NCI-H345 treated with DMSO at 0.1 percent for 48 hours (cell line): ENCODE data around the gene RPL22.

Experiments
- DNase-seq: peaks from one replicate; lab custom pipeline; 2025; ENCODE audit not compliant: unreplicated experiment; lab: John Stamatoyannopoulos, UW

Gene RPL22

GRCh38 chr1:6157132-6157527, 42.3 kb downstream of the RPL22 start:
- DNase-seq = no peak

GRCh38 chr1:6154525-6155319, 44.7 kb downstream of the RPL22 start:
- no peak for DNase-seq

GRCh38 chr1:6152882-6153281, 46.5 kb downstream of the RPL22 start:
- no peak for DNase-seq

GRCh38 chr1:6152181-6152580, 47.2 kb downstream of the RPL22 start:
- DNase-seq = no peak

DNA sequence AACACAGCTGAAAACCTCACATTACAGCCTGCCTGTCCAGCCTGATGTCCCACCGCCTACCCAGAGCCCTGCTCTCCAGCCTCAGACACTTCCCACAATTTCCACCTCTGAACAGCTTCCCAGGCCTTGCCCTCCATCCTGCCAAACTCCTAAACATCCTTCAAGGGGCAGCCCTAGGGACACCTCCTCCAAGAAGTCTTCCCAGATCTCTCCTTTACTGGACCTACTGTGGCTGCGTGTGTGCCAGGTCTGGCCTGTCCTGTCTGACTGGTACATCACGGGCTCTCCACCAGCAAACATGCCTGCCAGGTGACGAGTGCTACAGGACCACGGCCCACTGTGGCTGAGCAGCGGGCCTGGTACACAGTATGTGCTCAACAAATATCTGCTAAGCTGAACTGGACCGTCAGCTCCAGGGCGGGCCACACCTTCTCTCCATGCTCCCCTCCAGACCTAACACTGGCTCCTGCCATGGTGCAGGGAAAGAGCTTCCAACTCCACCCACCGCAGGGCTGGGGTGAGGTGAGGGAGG, 48.0 kb downstream of the RPL22 start:
- DNase-seq = no peak

DNA sequence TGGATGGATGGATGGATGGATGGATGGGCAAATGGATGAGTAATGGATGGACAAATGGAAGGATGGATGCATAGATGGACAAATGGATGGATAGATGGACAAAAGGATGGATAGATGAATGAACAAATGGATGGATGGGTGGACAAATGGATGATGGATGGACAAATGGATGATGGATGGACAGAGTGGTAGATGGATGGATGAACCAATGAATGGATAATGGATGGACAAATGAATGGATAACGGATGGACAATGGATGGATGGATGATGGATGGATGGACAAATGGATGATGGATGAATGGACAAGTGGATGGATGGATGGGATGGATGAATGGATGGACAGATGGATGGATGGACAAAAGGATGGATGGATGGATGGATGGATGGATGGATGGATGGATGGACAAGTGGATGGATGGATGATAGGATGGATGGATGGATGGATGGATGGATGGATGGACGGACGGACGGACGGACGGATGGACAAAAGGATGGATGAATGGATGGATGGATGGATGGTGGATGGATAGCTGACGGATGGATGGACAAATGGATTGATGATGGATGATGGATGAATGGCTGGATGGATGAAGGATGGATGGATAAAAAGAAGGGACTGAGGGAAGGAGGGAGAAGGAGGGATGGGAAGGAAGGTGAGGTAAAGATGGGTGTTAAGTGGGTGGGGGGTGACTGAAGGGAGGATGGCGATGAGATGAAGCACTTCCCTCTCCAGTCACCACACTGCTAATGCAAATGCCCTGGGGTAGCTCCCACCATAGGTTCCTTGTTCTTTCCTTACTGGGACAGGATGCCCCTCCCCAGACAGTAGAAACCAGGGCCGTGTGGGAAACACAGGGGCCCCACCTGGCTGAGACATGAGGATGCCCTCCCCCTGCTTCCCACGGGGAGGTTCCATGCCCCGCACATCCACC, 49.1 kb downstream of the RPL22 start:
- DNase-seq = no peak

DNA sequence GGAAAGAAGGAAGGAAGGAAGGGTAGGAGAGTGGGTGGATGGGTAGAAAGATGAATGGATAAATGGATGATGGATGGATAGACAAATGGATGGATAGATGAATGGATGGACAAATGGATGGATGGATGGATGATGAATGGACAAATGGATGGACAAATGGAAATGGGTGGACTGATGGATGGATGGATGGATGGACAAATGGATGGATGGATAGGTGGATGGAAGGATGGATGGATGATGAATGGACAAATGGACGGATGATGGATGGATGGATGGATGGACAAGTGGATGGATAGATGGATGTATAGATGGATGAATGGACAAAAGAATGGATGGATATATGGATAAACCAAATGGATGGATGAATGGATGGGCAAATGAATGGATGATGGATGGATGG, 49.8 kb downstream of the RPL22 start:
- no peak for DNase-seq

DNA sequence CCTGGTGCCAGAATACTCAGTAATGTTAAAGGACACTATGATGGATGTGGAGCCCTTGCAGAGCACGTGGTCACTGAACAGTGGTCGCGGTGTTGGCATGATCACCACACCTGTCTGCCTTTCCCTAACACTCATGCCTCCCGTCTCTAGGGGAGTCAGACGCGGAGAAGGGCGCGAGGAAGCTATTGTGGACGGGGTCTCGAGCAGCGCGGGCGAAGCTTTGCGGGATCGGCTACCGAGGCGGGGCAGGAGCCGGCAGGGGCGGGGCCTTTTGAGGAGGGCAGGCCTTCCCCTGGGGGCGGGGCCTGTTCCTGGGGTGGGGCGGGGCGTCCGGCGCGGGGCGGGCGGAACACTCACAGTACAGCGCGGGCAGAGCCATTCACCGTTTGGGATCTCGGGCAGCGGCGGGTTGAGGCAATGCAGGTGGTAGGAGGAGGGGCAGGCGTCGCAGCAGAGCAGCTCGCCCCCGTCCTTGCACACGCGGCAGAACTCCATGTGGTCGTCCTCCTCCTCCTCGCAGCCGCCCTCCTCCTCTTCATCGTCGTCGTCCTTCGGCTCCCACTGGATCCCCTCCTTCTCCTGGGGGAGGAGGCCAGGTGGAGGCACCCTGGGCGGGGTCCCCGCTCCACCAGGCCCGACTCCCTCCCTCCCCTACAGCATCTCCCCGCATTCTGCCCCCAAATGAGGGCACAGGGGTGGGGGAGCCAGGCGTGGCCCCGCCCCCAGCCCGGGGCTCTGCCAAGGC, 50.7 kb downstream of the RPL22 start:
- no peak for DNase-seq

GRCh38 chr1:6145864-6146410, 53.5 kb downstream of the RPL22 start:
- no peak for DNase-seq

DNA sequence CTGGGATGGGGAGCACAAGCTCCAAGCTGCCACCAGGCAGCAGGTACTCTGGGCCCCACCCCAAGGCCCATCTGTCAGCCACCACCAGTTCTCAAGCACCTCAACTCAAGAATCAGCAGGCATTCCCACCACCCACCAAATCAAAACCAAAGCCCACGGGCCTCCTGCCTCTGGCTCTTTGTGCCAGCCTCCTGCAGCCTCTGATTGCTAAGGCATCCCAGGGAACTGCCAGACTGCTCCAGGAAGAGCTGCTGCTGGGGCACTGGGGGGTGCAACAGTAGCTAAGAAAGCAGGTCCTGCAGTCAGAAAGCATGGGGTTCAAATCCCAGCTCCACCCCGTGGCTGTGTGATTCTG, 54.0 kb downstream of the RPL22 start:
- DNase-seq = no peak

GRCh38 chr1:6144647-6145395, 54.6 kb downstream of the RPL22 start:
- DNase-seq = no peak

DNA sequence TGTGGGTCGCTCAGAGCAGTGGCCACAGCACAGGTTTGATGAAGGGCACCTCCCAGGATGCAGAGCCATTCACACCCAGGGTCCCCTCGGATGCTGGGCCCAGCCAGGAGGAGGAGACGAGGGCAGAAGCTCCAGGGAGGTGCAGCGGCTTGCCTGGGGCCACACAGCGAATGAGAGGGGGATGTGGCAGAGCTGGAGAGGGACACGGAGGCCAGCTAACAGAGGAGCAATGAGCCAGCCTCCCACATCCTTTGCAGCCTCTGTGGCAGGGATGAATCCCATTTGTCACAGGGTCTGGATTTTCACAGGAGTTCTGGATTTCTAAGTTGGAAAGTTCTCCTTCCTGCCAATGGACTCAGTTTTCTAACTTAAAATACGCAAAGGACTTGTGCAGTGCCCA, 55.2 kb downstream of the RPL22 start:
- no peak for DNase-seq

DNA sequence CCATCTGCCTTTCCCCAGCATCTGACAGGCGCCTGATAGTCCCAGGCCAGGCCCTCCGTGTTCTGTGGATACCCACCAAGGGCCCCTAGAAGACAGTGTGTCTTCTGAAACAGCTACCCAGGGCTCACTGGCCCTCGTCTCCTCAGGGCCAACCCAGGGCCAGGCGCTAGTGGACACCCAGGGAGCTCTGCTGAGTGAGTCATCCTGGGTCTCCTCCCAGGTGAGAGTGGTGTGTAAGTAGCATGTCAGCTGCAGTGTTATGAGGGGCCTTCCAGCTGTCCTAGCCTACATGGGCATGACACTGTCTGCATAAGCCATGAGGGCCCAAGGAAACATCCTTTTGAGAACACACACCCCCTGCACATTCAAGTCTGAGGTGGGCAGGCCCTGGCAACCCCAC, 56.0 kb downstream of the RPL22 start:
- no peak for DNase-seq

DNA sequence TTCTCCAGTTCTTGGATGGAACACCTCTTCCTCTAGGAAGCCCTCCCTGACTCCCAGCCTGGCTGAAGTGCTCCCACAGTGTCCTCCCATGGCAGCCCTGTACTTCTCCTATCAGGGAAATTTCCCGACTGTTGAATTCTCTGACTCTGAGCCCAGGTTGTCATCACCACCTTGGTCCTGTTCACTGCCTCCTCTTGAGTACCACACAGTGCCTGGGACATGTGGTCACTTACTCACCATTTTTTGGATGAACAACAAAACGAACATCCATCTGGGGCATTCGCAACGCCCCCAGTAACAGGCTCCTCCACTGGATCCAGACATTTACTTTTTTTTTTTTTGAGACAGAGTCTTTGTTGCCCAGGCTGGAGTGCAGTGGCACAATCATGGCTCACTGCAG, 56.7 kb downstream of the RPL22 start:
- no peak for DNase-seq

DNA sequence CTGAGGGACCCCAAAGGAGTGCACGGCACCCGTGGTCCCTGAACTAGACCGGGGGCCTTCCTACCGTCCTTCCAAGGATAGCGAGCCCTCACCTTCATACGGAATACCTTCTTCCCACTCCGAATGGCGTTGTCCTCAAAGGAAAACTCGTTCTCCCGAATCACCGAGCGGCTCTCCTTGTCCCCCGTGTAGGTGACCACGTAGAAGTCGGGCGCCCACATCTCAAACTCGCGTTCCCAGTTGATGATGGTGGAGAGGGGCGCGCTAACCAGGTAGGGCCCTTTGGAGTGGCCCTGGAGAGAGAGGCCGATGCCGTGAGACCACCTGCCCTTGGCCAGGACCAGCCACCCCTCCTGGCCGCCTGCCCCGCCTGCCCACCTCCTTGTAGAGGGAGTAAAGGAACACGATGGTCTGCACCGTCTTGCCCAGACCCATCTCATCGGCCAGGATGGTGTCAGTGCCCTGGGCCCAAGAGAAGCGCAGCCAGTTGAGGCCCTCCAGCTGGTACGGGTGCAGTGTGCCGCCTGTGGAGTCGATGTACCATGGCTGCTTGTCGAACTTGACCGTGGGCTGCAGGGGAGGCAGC, 57.3 kb downstream of the RPL22 start:
- DNase-seq = no peak

- no peak for DNase-seq
Observed at GRCh38 chr1:6141592-6141991, 57.8 kb downstream of the RPL22 start.

DNA sequence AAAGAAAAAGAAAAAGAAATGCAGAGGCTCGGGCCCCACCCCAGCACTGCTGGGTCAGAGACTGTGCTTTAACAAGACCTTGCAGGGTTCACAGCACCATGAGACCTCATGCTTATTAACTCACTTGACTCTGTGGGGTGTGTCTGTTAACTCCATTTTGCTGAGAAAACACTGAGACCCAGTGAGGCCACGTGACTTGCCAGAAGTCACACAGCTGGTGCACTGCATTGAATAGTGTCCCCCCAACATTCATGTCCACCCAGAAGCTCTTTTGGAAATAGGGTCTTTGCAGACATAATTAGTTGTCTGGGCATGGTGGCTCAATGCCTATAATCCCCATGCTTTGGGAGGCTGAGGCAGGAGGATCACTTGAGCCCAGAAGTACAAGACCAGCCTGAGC, 59.0 kb downstream of the RPL22 start:
- DNase-seq = no peak

DNA sequence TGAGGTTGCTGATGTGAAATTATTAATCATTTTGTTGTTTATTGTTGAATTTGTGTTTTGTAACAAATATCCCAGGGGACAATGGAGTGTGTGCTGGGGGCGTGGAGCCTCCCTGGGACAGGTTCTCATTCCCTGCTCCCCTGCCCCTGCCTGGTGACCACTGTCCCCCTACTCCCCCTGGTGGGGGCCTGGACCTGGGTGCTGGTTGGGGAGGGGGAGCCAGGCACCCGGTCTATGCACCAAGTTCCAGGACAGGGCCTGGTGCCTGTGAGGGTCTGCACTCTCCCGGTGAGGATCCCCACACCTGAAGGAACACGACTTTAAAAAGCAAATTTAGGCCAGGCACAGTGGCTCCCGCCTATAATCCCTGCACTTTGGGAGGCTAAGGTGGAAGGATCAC, 61.6 kb downstream of the RPL22 start:
- no peak for DNase-seq

DNA sequence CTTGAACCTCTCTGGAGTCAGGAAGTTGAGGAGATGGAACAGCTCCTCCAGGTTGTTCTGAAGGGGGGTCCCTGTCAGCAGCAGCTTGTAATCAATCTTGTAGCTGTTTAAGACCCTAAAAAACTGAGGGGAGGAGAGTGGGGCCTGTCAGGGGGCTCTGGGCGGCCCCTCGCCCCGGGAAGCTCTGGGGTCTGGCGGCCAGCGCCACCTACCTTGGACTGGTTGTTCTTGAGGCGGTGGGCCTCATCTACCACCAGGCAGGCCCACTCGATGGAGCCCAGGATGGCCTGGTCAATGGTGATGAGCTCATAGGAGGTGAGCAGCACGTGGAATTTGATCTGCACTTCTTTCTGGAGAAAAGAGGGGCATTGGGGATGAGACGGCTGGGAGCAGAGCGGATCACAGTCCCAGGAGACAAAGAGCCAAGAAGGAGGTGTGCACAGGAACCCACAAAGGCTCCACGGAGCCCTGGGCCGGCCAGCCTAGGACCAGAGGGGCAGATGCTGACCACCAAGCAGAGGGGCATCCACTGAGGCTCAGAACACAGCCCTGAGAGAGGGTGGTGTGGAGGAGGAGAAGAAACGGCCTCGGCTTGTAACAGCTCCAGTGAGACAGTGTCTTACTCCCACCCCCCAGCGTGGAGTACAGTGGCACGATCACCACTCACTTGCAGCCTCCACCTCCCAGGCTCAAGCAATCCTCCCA, 62.7 kb downstream of the RPL22 start:
- no peak for DNase-seq
